DND-41 (cell line): ENCODE data around the gene TOGARAM2.
"Not testable (repeated sequence)": the region's sequence is repeated elsewhere in the genome, so short reads cannot be mapped to it uniquely, and the experiment has no call there.

Experiments used
- ATAC-seq: fragments of 200-7000 bp; cut with Tn5 transposase; 3 replicates; pipeline ENCODE4 v1.9.1; 2021; ENCODE audit warnings: low read depth; ENCODE audit not compliant: insufficient read depth
- DNase-seq: peaks from one replicate; pipeline ENCODE4 v3.0.0-alpha.2; 2020
- H2AFZ ChIP-seq: 2 replicates; pipeline ENCODE4 v1.6.0; 2012; ENCODE audit warnings: low read depth, low read length
- H3K27ac ChIP-seq: 2 replicates; pipeline ENCODE4 v1.5.1; 2012; ENCODE audit warnings: low read length, inconsistent platforms
- H3K27me3 ChIP-seq: fragments of 200-600 bp; sonication (generic); 2 replicates; pipeline ENCODE4 v1.6.0; 2012; ENCODE audit warnings: low read length, mild to moderate bottlenecking, inconsistent platforms; ENCODE audit not compliant: insufficient read depth, poor library complexity
- H3K36me3 ChIP-seq: 2 replicates; pipeline ENCODE4 v1.5.1; 2012; ENCODE audit warnings: low read length, inconsistent platforms; ENCODE audit not compliant: insufficient read depth
- H3K4me1 ChIP-seq: 2 replicates; pipeline ENCODE4 v1.5.1; 2012; ENCODE audit warnings: mild to moderate bottlenecking, low read length; ENCODE audit not compliant: insufficient read depth
- H3K4me2 ChIP-seq: 2 replicates; pipeline ENCODE4 v1.6.0; 2012; ENCODE audit warnings: mild to moderate bottlenecking, moderate library complexity, low read length, inconsistent platforms; ENCODE audit not compliant: insufficient read depth
- H3K4me3 ChIP-seq, 2 experiments: fragments of 200-600 bp in 1 of 2; shearing (Covaris generic) in 1 of 2; 2 replicates each; pipeline ENCODE4 v1.5.1; 2012 to 2016; ENCODE audit warnings: inconsistent platforms in 2 of 2, low read length in 2 of 2, mild to moderate bottlenecking in 2 of 2, low read depth in 1 of 2, moderate library complexity in 1 of 2
- H3K79me2 ChIP-seq: 2 replicates; pipeline ENCODE4 v1.6.0; 2012; ENCODE audit warnings: low read length, inconsistent platforms; ENCODE audit not compliant: insufficient read depth
- H3K9ac ChIP-seq: 2 replicates; pipeline ENCODE4 v1.6.0; 2012; ENCODE audit warnings: low read depth, mild to moderate bottlenecking, inconsistent platforms, low read length, moderate library complexity
- H3K9me3 ChIP-seq: 2 replicates; pipeline ENCODE4 v1.5.1; 2012; ENCODE audit warnings: low read length, moderate library complexity, mild to moderate bottlenecking, inconsistent platforms; ENCODE audit not compliant: insufficient read depth, severe bottlenecking
- H4K20me1 ChIP-seq: 2 replicates; pipeline ENCODE4 v1.6.0; 2012; ENCODE audit warnings: low read length; ENCODE audit not compliant: insufficient read depth
- EZH2 ChIP-seq: IDR thresholded peaks from 3 replicates; pipeline ENCODE4 v1.6.1; 2012; ENCODE audit warnings: borderline replicate concordance, low read depth, mild to moderate bottlenecking, moderate library complexity, low read length, inconsistent platforms; ENCODE audit not compliant: severe bottlenecking
- TF ChIP-seq, protein P1 (sequence below): IDR thresholded peaks from 2 replicates; pipeline ENCODE4 v1.5.1; 2012; ENCODE audit warnings: borderline replicate concordance, low read length, moderate library complexity, mild to moderate bottlenecking; ENCODE audit not compliant: poor library complexity, severe bottlenecking; ENCODE audit errors: extremely low read depth

Gene TOGARAM2

GRCh38 chr2:28977176-28977875 lies 3.8 kb upstream of the TOGARAM2 start:
- Histone ChIP-seq H3K4me3 (no peak overlapping the region), H3K4me2 (no peak overlapping the region), H3K27me3 (no peaks in the 10 kb centered on the region), H3K36me3 (no peaks in the 10 kb centered on the region), H3K9ac (no peak overlapping the region), H3K79me2 (no peaks in the 10 kb centered on the region), H4K20me1 (no peaks in the 10 kb centered on the region), H3K27ac (no peak overlapping the region), H2AFZ (no peak overlapping the region), H3K9me3 (no peaks in the 10 kb centered on the region), H3K4me1 (no peaks in the 10 kb centered on the region)
- TF ChIP-seq EZH2: no peak
- DNase-seq (no peak), ATAC-seq (no peak)

DNA sequence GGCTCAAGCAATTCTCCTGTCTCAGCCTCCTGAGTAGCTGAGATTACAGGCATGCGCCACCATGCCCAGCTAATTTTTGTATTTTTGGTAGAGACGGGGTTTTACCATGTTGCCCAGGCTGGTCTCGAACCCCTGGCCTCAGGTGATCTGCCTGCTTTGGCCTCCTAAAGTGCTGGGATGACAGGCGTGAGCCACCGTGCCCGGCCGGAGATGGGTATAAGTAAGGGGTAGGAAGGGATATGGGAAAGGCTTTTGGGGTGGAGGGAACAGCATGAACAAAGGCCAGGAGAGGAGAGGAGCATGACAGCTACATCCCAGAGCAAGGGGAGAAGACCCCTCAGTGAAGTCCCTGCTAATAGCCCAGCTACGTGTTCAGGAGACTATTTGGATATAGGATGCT lies 3.1 kb upstream of the TOGARAM2 start:
- H3K4me2 ChIP-seq, DNase-seq, H3K79me2 ChIP-seq, H3K9me3 ChIP-seq, H3K27ac ChIP-seq, H3K4me3 ChIP-seq, H3K9ac ChIP-seq, H3K27me3 ChIP-seq, H4K20me1 ChIP-seq, H2AFZ ChIP-seq, H3K36me3 ChIP-seq, ATAC-seq, H3K4me1 ChIP-seq: not testable (repeated sequence)

GRCh38 chr2:28978606-28979005 lies 2.5 kb upstream of the TOGARAM2 start:
- Histone ChIP-seq H3K79me2 (no peaks in the 10 kb centered on the region), H3K36me3 (no peaks in the 10 kb centered on the region), H3K4me2 (no peak overlapping the region), H3K4me1 (no peaks in the 10 kb centered on the region), H2AFZ (no peak overlapping the region), H3K9me3 (no peaks in the 10 kb centered on the region), H3K9ac (no peak overlapping the region), H4K20me1 (no peaks in the 10 kb centered on the region), H3K4me3 (no peak overlapping the region), H3K27ac (no peak overlapping the region), H3K27me3 (no peaks in the 10 kb centered on the region)
- DNase-seq (no peak), ATAC-seq (no peak)
- TF ChIP-seq, protein P1, sequence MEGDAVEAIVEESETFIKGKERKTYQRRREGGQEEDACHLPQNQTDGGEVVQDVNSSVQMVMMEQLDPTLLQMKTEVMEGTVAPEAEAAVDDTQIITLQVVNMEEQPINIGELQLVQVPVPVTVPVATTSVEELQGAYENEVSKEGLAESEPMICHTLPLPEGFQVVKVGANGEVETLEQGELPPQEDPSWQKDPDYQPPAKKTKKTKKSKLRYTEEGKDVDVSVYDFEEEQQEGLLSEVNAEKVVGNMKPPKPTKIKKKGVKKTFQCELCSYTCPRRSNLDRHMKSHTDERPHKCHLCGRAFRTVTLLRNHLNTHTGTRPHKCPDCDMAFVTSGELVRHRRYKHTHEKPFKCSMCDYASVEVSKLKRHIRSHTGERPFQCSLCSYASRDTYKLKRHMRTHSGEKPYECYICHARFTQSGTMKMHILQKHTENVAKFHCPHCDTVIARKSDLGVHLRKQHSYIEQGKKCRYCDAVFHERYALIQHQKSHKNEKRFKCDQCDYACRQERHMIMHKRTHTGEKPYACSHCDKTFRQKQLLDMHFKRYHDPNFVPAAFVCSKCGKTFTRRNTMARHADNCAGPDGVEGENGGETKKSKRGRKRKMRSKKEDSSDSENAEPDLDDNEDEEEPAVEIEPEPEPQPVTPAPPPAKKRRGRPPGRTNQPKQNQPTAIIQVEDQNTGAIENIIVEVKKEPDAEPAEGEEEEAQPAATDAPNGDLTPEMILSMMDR: no peak
- TF ChIP-seq EZH2: no peak

DNA sequence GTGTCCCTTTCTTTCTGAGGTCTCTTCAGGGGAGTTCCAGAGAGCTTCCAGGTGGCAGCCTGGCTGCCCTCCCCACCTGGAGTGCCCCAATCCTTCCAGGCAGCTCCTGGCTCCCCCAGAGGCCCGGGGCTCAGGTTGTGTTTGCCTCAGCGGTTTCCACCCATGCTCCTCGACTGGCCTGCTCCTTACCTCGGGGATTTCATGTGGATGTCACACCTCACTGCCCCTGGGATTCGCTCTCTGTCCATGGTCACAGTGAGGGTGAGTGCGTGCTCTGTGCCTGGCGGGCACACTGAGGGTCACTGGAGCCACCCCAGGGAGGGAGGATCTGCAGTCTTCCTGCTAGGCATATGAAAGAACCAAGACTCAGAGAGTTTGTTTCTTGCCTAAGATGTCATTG lies 2.1 kb upstream of the TOGARAM2 start:
- no peak overlapping the region for H3K9ac ChIP-seq
- no peak for ATAC-seq
- no peaks in the 10 kb centered on the region for H3K36me3 ChIP-seq
- H3K27me3 ChIP-seq: no peaks in the 10 kb centered on the region
- no peak overlapping the region for H2AFZ ChIP-seq
- H3K4me2 ChIP-seq: no peak overlapping the region
- H3K27ac ChIP-seq: no peak overlapping the region
- H4K20me1 ChIP-seq: no peaks in the 10 kb centered on the region
- H3K9me3 ChIP-seq: no peaks in the 10 kb centered on the region
- H3K4me3 ChIP-seq: no peak overlapping the region
- no peak for DNase-seq
- TF ChIP-seq, protein P1: no peak
- TF ChIP-seq EZH2: no peak
- no peaks in the 10 kb centered on the region for H3K4me1 ChIP-seq
- no peaks in the 10 kb centered on the region for H3K79me2 ChIP-seq
